Neural progenitor cell (in vitro differentiated cells): ENCODE results near the gene BCAP31. TPM values are rescaled to one million over a fixed set of nuclear protein-coding genes. Genes with fewer than 3 reads are reported as not detected.

Experiments
- DNase-seq: peaks from one replicate; pipeline ENCODE4 v3.0.0-alpha.2; 2016; ENCODE audit warnings: low spot score
- H2AFZ ChIP-seq: fragments of 200-600 bp; sonication (generic); replicated peaks from 2 replicates; pipeline ENCODE4 v1.6.1; 2016; ENCODE audit warnings: antibody characterized with exemption
- H3F3A ChIP-seq: fragments of 200-600 bp; sonication (generic); 2 replicates; pipeline ENCODE4 v1.6.1; 2016; ENCODE audit warnings: antibody characterized with exemption, low read depth
- H3K27ac ChIP-seq: fragments of 200-600 bp; sonication (generic); 2 replicates; pipeline ENCODE4 v1.5.1; 2016; ENCODE audit warnings: mild to moderate bottlenecking
- H3K27me3 ChIP-seq: fragments of 200-600 bp; sonication (generic); 2 replicates; pipeline ENCODE4 v1.6.1; 2016; ENCODE audit warnings: mild to moderate bottlenecking, moderate library complexity
- H3K36me3 ChIP-seq: fragments of 200-600 bp; sonication (generic); 2 replicates; pipeline ENCODE4 v1.5.1; 2016
- H3K4me1 ChIP-seq: fragments of 200-600 bp; sonication (generic); 2 replicates; pipeline ENCODE4 v1.6.1; 2016; ENCODE audit warnings: mixed run types
- H3K4me2 ChIP-seq: fragments of 200-600 bp; sonication (generic); 2 replicates; pipeline ENCODE4 v1.6.1; 2016
- H3K4me3 ChIP-seq: fragments of 200-600 bp; sonication (generic); 2 replicates; pipeline ENCODE4 v1.5.1; 2016
- H3K79me2 ChIP-seq: fragments of 200-600 bp; sonication (generic); 2 replicates; pipeline ENCODE4 v1.6.1; 2016; ENCODE audit warnings: low read depth
- H3K9ac ChIP-seq: fragments of 200-600 bp; sonication (generic); 2 replicates; pipeline ENCODE4 v1.6.1; 2016
- H3K9me3 ChIP-seq: fragments of 200-600 bp; sonication (generic); 2 replicates; pipeline ENCODE4 v1.5.1; 2016; ENCODE audit warnings: low read depth
- H4K20me1 ChIP-seq: fragments of 200-600 bp; sonication (generic); 2 replicates; pipeline ENCODE4 v1.6.1; 2016; ENCODE audit warnings: low read depth
- H3K27ac Mint-ChIP-seq: 3 replicates; pipeline ENCODE4 v1.8.0; 2021; ENCODE audit warnings: mixed read lengths
- H3K27me3 Mint-ChIP-seq: 2 replicates; pipeline ENCODE4 v1.8.0; 2022; ENCODE audit warnings: low read depth, mild to moderate bottlenecking, inconsistent platforms, moderate library complexity, mixed read lengths; ENCODE audit not compliant: insufficient read depth
- H3K36me3 Mint-ChIP-seq: 3 replicates; pipeline ENCODE4 v1.8.0; 2021; ENCODE audit warnings: mixed read lengths
- H3K4me1 Mint-ChIP-seq: 3 replicates; pipeline ENCODE4 v1.8.0; 2021; ENCODE audit warnings: mixed read lengths
- H3K4me3 Mint-ChIP-seq: 3 replicates; pipeline ENCODE4 v1.8.0; 2021; ENCODE audit warnings: mild to moderate bottlenecking, moderate library complexity, mixed read lengths
- H3K9me3 Mint-ChIP-seq: 3 replicates; pipeline ENCODE4 v1.8.0; 2020; ENCODE audit warnings: mixed read lengths
- CTCF ChIP-seq: fragments of 200-600 bp; sonication (generic); IDR thresholded peaks from 2 replicates; pipeline ENCODE4 v1.5.1; 2017; ENCODE audit warnings: antibody characterized with exemption, mild to moderate bottlenecking
- EZH2 ChIP-seq: fragments of 200-600 bp; sonication (generic); IDR thresholded peaks from 2 replicates; pipeline ENCODE4 v1.6.1; 2017; ENCODE audit warnings: antibody characterized with exemption, mild to moderate bottlenecking, moderate library complexity
- EZH2phosphoT487 ChIP-seq: fragments of 200-600 bp; sonication (generic); IDR thresholded peaks from 2 replicates; pipeline ENCODE4 v1.6.1; 2017; ENCODE audit warnings: antibody characterized with exemption
- total RNA-seq: library from RNA; depleted of rRNA; stranded (reverse); fragments of >200 nt; gene quantifications from 2 replicates; pipeline ENCODE4 v1.2.3, GENCODE V29; 2015; ENCODE audit warnings: low replicate concordance

BCAP31 gene
- total RNA-seq, 1 donor from 2014 or later: 52.5 TPM

DNA sequence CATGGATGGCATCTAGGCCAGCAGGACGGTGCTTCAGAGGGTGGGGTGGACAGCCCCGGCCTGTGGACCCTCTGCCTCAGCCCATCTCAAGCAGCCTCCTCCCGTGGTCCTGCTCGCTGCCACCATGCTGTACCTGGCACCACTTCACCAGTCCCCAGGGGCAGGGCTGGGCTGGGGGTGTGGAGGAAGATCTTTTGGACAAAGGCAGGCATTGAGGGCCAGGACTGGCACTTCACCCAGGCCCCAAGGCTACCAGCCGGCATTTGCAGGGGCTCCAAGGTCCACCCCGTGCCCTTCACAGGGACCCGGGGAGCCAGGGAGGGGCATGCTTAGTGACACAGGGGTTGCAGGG, 40.6 kb upstream of the BCAP31 start:
- Mint-ChIP-seq H3K4me1 (peaks cover 12% of the 10 kb centered on the region), H3K27ac (no peak overlapping the region), H3K36me3 (no peaks in the 10 kb centered on the region), H3K9me3 (peaks cover 20% of the 10 kb centered on the region), H3K4me3 (no peak overlapping the region), H3K27me3 (no peaks in the 10 kb centered on the region)
- H3K4me3 ChIP-seq: no peak overlapping the region
- H3K9me3 ChIP-seq: no peaks in the 10 kb centered on the region
- no peaks in the 10 kb centered on the region for H3K36me3 ChIP-seq
- no peak for TF ChIP-seq EZH2
- TF ChIP-seq EZH2phosphoT487: no peak
- H3F3A ChIP-seq: no peaks in the 10 kb centered on the region
- H4K20me1 ChIP-seq: no peaks in the 10 kb centered on the region
- H3K4me2 ChIP-seq: no peak overlapping the region
- no peak overlapping the region for H2AFZ ChIP-seq
- no peaks in the 10 kb centered on the region for H3K79me2 ChIP-seq
- no peak for DNase-seq
- no peaks in the 10 kb centered on the region for H3K27me3 ChIP-seq
- no peak overlapping the region for H3K27ac ChIP-seq
- H3K9ac ChIP-seq: no peak overlapping the region
- H3K4me1 ChIP-seq: no peaks in the 10 kb centered on the region

- H3K79me2 ChIP-seq: no peaks in the 10 kb centered on the region
- no peak within 1 kb of the TSS for H3K4me3 ChIP-seq
- DNase-seq: peak; percentile 77
- Mint-ChIP-seq H3K4me3 (peak within 1 kb of the TSS; percentile 33), H3K27me3 (no peaks in the 10 kb centered on the region), H3K9me3 (peaks cover 20% of the 10 kb centered on the region), H3K4me1 (peaks cover 12% of the 10 kb centered on the region), H3K36me3 (no peaks in the 10 kb centered on the region), H3K27ac (no peak within 1 kb of the TSS)
- TF ChIP-seq CTCF (peak; percentile 74), EZH2phosphoT487 (no peak)
- no peak within 1 kb of the TSS for H3K4me2 ChIP-seq
- no peak within 1 kb of the TSS for H3K27ac ChIP-seq
- H3K4me1 ChIP-seq: no peaks in the 10 kb centered on the region
- H3F3A ChIP-seq: no peaks in the 10 kb centered on the region
- no peaks in the 10 kb centered on the region for H4K20me1 ChIP-seq
- H3K9me3 ChIP-seq: no peaks in the 10 kb centered on the region
- no peaks in the 10 kb centered on the region for H3K36me3 ChIP-seq
- H3K27me3 ChIP-seq: no peaks in the 10 kb centered on the region
- no peak within 1 kb of the TSS for H2AFZ ChIP-seq
- H3K9ac ChIP-seq: no peak within 1 kb of the TSS
Observed at GRCh38 chrX:153763989-153764755, 40.0 kb upstream of the BCAP31 start, which contains the start of gene PLXNB3. Gene PLXNB3, plus strand, starts transcription at chrX:153764249. Its CDS starts 1,287 bp downstream, at chrX:153765536.

DNA sequence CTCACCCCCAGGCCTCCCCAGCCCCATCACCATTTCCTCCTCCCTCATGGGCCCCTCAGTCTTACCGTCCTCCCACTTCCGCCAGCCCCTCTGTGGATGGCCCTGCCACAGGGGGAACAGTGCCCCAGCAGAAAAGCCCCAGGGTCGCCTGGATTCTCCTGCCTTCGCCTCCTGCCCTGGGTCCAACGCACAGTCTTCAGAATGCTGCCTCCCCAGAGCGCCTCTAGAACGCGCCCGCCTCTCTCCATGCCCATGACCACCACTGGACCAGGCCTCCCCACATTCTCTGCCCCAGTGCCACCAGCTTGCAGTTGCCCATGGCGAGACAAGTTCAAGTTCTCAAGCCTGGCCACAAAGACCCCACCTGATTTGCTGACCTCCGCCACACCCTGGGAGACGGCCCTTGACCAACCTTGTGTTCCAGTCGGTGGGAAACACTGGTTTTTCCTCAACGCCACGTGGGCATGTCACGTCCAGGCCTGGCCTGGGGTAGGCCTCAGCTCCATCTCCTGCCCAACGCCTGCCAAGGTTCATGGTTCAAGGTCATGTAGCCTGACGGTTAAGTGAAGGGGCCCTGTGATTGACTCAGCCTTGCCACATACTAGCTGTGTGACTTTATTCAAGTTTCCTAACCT, 39.2 kb upstream of the BCAP31 start:
- Histone ChIP-seq H3K4me2 (no peak overlapping the region), H3K27me3 (no peaks in the 10 kb centered on the region), H2AFZ (no peak overlapping the region), H3K36me3 (no peaks in the 10 kb centered on the region), H4K20me1 (no peaks in the 10 kb centered on the region), H3K9me3 (no peaks in the 10 kb centered on the region), H3K4me3 (no peak overlapping the region), H3K4me1 (no peaks in the 10 kb centered on the region), H3K79me2 (no peaks in the 10 kb centered on the region), H3F3A (no peaks in the 10 kb centered on the region), H3K27ac (no peak overlapping the region), H3K9ac (no peak overlapping the region)
- H3K4me3 Mint-ChIP-seq: peak overlapping the region; percentile 33
- H3K27me3 Mint-ChIP-seq: no peaks in the 10 kb centered on the region
- no peak for DNase-seq
- H3K36me3 Mint-ChIP-seq: no peaks in the 10 kb centered on the region
- peaks cover 12% of the 10 kb centered on the region for H3K4me1 Mint-ChIP-seq
- no peak overlapping the region for H3K27ac Mint-ChIP-seq
- peaks cover 20% of the 10 kb centered on the region for H3K9me3 Mint-ChIP-seq
- TF ChIP-seq CTCF: no peak
- no peak for TF ChIP-seq EZH2phosphoT487
- TF ChIP-seq EZH2: no peak

- DNase-seq: no peak
- TF ChIP-seq EZH2phosphoT487 (no peak), CTCF (no peak), EZH2 (no peak)
- Histone ChIP-seq H3K4me1 (no peaks in the 10 kb centered on the region), H3K27ac (no peak overlapping the region), H3K79me2 (no peaks in the 10 kb centered on the region), H3K4me3 (no peak overlapping the region), H3K9ac (no peak overlapping the region), H4K20me1 (no peaks in the 10 kb centered on the region), H3K27me3 (no peaks in the 10 kb centered on the region), H3K36me3 (no peaks in the 10 kb centered on the region), H3F3A (no peaks in the 10 kb centered on the region), H2AFZ (no peak overlapping the region), H3K9me3 (no peaks in the 10 kb centered on the region), H3K4me2 (no peak overlapping the region)
- H3K27me3 Mint-ChIP-seq: no peaks in the 10 kb centered on the region
- H3K27ac Mint-ChIP-seq: no peak overlapping the region
- no peak overlapping the region for H3K4me3 Mint-ChIP-seq
- H3K9me3 Mint-ChIP-seq: peaks cover 23% of the 10 kb centered on the region
- H3K36me3 Mint-ChIP-seq: no peaks in the 10 kb centered on the region
- H3K4me1 Mint-ChIP-seq: peaks cover 12% of the 10 kb centered on the region
Observed at GRCh38 chrX:153762626-153763173, 38.5 kb upstream of the BCAP31 start.
